Brain microvascular endothelial cell (primary cell): ENCODE measurements around the gene RPP25L.

Source experiments
- DNase-seq: peaks from one replicate; pipeline ENCODE4 v3.0.0-alpha.2; 2020
- H3K27ac ChIP-seq: fragments of 250-450 bp; sonication (Bioruptor Pico); 2 replicates; pipeline ENCODE4 v1.5.1; 2020; ENCODE audit warnings: mild to moderate bottlenecking, moderate library complexity
- H3K27me3 ChIP-seq: fragments of 250-450 bp; sonication (Bioruptor Pico); replicated peaks from 2 replicates; pipeline ENCODE4 v1.5.1; 2020; ENCODE audit warnings: mild to moderate bottlenecking
- H3K36me3 ChIP-seq: fragments of 250-450 bp; sonication (Bioruptor Pico); replicated peaks from 2 replicates; pipeline ENCODE4 v1.5.1; 2020; ENCODE audit warnings: mild to moderate bottlenecking
- H3K4me3 ChIP-seq: 2 replicates; pipeline ENCODE4 v1.5.1; 2011; ENCODE audit warnings: low read depth, mild to moderate bottlenecking, control low read depth, low read length, moderate library complexity
- CTCF ChIP-seq: IDR thresholded peaks from 2 replicates; pipeline ENCODE4 v1.5.1; 2011; ENCODE audit warnings: low read depth, mild to moderate bottlenecking, moderate library complexity, low read length, control low read depth, inconsistent platforms; ENCODE audit errors: missing control alignments
- in situ Hi-C: cut with HindIII; loops from 2 replicates; pipeline ENCODE4 v1.10.0; 2017; ENCODE audit warnings: low sequenced_read_pairs, low pct_ligation_motif_present

RPP25L gene

GRCh38 chr9:34635556-34635955 lies 23.7 kb upstream of the RPP25L start:
- no peaks in the 10 kb centered on the region for H3K27me3 ChIP-seq
- H3K4me3 ChIP-seq, result no peak overlapping the region
- no peak for TF ChIP-seq CTCF
- no peak for DNase-seq
- H3K36me3 ChIP-seq, result peaks cover 4% of the 10 kb centered on the region
- H3K27ac ChIP-seq, result no peak overlapping the region
- in situ Hi-C loops, result no loop called here

- H3K27me3 ChIP-seq, result peaks cover 6% of the 10 kb centered on the region
- no peak for DNase-seq
- peaks cover 4% of the 10 kb centered on the region for H3K36me3 ChIP-seq
- H3K27ac ChIP-seq, result no peak overlapping the region
- TF ChIP-seq CTCF, result no peak
- in situ Hi-C loops, result no loop called here
- no peak overlapping the region for H3K4me3 ChIP-seq
These were observed 22.8 kb upstream of the RPP25L start for GRCh38 chr9:34634551-34635248.

GRCh38 chr9:34633851-34634550 lies 22.1 kb upstream of the RPP25L start:
- H3K36me3 ChIP-seq, result peaks cover 4% of the 10 kb centered on the region
- H3K27ac ChIP-seq, result no peak overlapping the region
- H3K4me3 ChIP-seq, result no peak overlapping the region
- H3K27me3 ChIP-seq, result peaks cover 13% of the 10 kb centered on the region
- in situ Hi-C loops, result no loop called here
- peak; percentile 89 for TF ChIP-seq CTCF
- DNase-seq, result peak; percentile 64

- H3K27me3 ChIP-seq, result peaks cover 19% of the 10 kb centered on the region
- no peak overlapping the region for H3K4me3 ChIP-seq
- peaks cover 4% of the 10 kb centered on the region for H3K36me3 ChIP-seq
- no peak for TF ChIP-seq CTCF
- no peak overlapping the region for H3K27ac ChIP-seq
- DNase-seq, result no peak
- in situ Hi-C loops, result no loop called here
These were observed 21.3 kb upstream of the RPP25L start for GRCh38 chr9:34633166-34633565.

- in situ Hi-C loops, result no loop called here
- TF ChIP-seq CTCF, result no peak
- Histone ChIP-seq H3K4me3 (no peak overlapping the region), H3K36me3 (peaks cover 4% of the 10 kb centered on the region), H3K27ac (no peak overlapping the region), H3K27me3 (peaks cover 40% of the 10 kb centered on the region)
- no peak for DNase-seq
These were observed 18.7 kb upstream of the RPP25L start for GRCh38 chr9:34630402-34631154.
